GM21360 (cell line): ENCODE data around the gene GLG1.
"Not testable (repeated sequence)": the region's sequence is repeated elsewhere in the genome, so short reads cannot be mapped to it uniquely, and the experiment has no call there.

Source experiments
- ATAC-seq: cut with Tn5 transposase; IDR thresholded peaks from one replicate; pipeline ENCODE4 v1.9.1; 2021; ENCODE audit warnings: mild to moderate bottlenecking, moderate library complexity; ENCODE audit not compliant: unreplicated experiment

Gene GLG1

GRCh38 chr16:74542911-74543578 is 63.9 kb downstream of the GLG1 start:
- ATAC-seq: not testable (repeated sequence)

- ATAC-seq: not testable (repeated sequence)
Measured at GRCh38 chr16:74540663-74541062, 66.3 kb downstream of the GLG1 start.

- not testable (repeated sequence) for ATAC-seq
Measured at GRCh38 chr16:74538801-74539200, 68.1 kb downstream of the GLG1 start.

GRCh38 chr16:74537746-74538145 is 69.2 kb downstream of the GLG1 start:
- not testable (repeated sequence) for ATAC-seq

- not testable (repeated sequence) for ATAC-seq
Measured at GRCh38 chr16:74534650-74535049, 72.3 kb downstream of the GLG1 start.

GRCh38 chr16:74524926-74525325 is 82.0 kb downstream of the GLG1 start:
- ATAC-seq: no peak

GRCh38 chr16:74524117-74524516 is 82.8 kb downstream of the GLG1 start:
- ATAC-seq: no peak

GRCh38 chr16:74523706-74524105 is 83.2 kb downstream of the GLG1 start:
- ATAC-seq: not testable (repeated sequence)

- no peak for ATAC-seq
Measured at GRCh38 chr16:74522160-74522559, 84.8 kb downstream of the GLG1 start.

- no peak for ATAC-seq
Measured at GRCh38 chr16:74521691-74522090, 85.2 kb downstream of the GLG1 start.

GRCh38 chr16:74518934-74519333 is 88.0 kb downstream of the GLG1 start:
- not testable (repeated sequence) for ATAC-seq

- no peak for ATAC-seq
Measured at GRCh38 chr16:74511961-74512360, 95.0 kb downstream of the GLG1 start.

GRCh38 chr16:74505011-74505410 is 101.9 kb downstream of the GLG1 start:
- no peak for ATAC-seq

GRCh38 chr16:74503412-74503811 is 103.5 kb downstream of the GLG1 start:
- no peak for ATAC-seq

GRCh38 chr16:74501484-74502478 is 105.1 kb downstream of the GLG1 start:
- no peak for ATAC-seq

- ATAC-seq: no peak
Measured at GRCh38 chr16:74500907-74501306, 106.0 kb downstream of the GLG1 start.

- ATAC-seq: no peak
Measured at GRCh38 chr16:74499114-74499513, 107.8 kb downstream of the GLG1 start.

GRCh38 chr16:74497761-74498160 is 109.2 kb downstream of the GLG1 start:
- no peak for ATAC-seq

GRCh38 chr16:74496054-74496453 is 110.9 kb downstream of the GLG1 start:
- no peak for ATAC-seq

GRCh38 chr16:74492976-74493375 is 113.9 kb downstream of the GLG1 start:
- no peak for ATAC-seq

GRCh38 chr16:74487634-74488495 is 119.0 kb downstream of the GLG1 start:
- no peak for ATAC-seq
